Measurements from ENCODE around the gene METTL4. TPM values are rescaled to one million over a fixed set of nuclear protein-coding genes. Genes with fewer than 3 reads are reported as not detected.

METTL4 gene
- polyA plus RNA-seq, 1 donor from 2014 or later: 12.7 TPM

DNA sequence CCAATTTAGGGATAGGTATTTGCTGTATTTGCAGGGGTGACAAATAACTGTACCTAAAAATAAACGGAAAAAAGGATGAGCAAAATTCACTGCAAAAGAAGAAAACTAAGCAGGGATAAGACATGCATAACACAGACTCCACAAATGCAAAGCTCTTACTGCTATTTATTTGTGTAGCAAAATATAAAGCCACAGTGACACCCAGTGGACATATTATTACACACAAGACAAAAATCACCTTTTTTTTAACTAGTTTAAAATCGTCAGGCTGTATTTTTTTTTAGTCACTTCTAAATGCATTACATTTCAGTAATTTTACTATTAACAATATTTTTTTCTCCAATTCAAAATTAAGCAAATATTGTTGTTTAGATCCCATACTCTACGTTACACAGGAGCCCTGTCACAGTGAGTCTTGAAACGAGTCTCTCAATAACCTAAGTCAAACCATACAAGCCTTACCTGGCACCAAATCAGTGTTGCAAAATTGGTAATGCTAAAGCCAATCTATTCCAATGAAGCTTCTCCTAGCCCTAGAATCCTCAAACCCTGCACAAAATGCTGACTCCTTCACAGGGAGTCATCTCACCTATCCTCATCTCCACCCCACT lies 23.7 kb downstream of the METTL4 start:
- TF ChIP-seq RAD21 (conservative IDR thresholded peaks at IDR 0.05) (peak; percentile 84), EZH2 (IDR thresholded peaks at IDR 0.05; ENCODE audit: borderline replicate concordance, insufficient read depth, low read length, poor library complexity, severe bottlenecking) (no peak), SMC3 (conservative IDR thresholded peaks at IDR 0.05; ENCODE audit: poor library complexity) (peak; percentile 84)
- TF ChIP-seq, protein P1, sequence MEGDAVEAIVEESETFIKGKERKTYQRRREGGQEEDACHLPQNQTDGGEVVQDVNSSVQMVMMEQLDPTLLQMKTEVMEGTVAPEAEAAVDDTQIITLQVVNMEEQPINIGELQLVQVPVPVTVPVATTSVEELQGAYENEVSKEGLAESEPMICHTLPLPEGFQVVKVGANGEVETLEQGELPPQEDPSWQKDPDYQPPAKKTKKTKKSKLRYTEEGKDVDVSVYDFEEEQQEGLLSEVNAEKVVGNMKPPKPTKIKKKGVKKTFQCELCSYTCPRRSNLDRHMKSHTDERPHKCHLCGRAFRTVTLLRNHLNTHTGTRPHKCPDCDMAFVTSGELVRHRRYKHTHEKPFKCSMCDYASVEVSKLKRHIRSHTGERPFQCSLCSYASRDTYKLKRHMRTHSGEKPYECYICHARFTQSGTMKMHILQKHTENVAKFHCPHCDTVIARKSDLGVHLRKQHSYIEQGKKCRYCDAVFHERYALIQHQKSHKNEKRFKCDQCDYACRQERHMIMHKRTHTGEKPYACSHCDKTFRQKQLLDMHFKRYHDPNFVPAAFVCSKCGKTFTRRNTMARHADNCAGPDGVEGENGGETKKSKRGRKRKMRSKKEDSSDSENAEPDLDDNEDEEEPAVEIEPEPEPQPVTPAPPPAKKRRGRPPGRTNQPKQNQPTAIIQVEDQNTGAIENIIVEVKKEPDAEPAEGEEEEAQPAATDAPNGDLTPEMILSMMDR (IDR thresholded peaks at IDR 0.05; ENCODE audit: poor library complexity, severe bottlenecking): peak; percentile 79
- Histone ChIP-seq H3K27me3 (ENCODE audit: insufficient read depth, low read depth, low read length) (no peaks in the 10 kb centered on the region), H3K9me2 (ENCODE audit: insufficient read depth, low read length) (no peaks in the 10 kb centered on the region), H3K4me3 (ENCODE audit: low read length) (no peak overlapping the region), H4K20me1 (ENCODE audit: insufficient read depth) (no peaks in the 10 kb centered on the region), H3F3A (ENCODE audit: insufficient read depth, low read length, poor library complexity, severe bottlenecking) (no peaks in the 10 kb centered on the region), H3K9ac (ENCODE audit: low read length) (no peak overlapping the region), H3K4me2 (ENCODE audit: low read length) (no peak overlapping the region), H3K9me3 (ENCODE audit: low read length) (no peaks in the 10 kb centered on the region), H3K79me2 (replicated peaks; ENCODE audit: insufficient read depth, low read length) (no peaks in the 10 kb centered on the region), H3K27ac (ENCODE audit: low read length) (no peak overlapping the region), H3K36me3 (ENCODE audit: insufficient read depth, low read length) (no peaks in the 10 kb centered on the region), H2AFZ (ENCODE audit: low read depth, low read length) (no peak overlapping the region)

DNA sequence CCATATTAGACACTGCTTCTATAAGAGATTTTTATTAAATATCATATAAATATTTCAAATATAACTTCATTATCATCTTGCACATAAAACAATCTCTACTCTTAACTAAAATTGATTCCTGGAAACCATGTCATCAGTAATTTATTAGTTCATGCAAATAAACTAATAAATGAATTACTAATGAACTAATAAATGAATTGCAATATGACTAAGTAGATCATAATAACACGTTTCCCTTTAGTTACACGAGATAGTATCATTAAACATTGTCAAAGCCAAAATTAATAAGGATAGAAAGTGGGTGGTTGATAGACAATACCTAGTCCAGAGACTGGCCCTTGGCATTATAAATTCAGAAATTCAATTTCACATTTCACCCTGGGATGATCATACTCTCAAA lies 26.1 kb downstream of the METTL4 start:
- TF ChIP-seq EP300 (conservative IDR thresholded peaks at IDR 0.05; ENCODE audit: poor library complexity, severe bottlenecking): no peak
- no peak for TF ChIP-seq RAD21 (conservative IDR thresholded peaks at IDR 0.05)
- no peak for TF ChIP-seq EZH2 (IDR thresholded peaks at IDR 0.05; ENCODE audit: borderline replicate concordance, insufficient read depth, low read length, poor library complexity, severe bottlenecking)
- TF ChIP-seq, protein P1 (IDR thresholded peaks at IDR 0.05; ENCODE audit: poor library complexity, severe bottlenecking): no peak
- no peak for TF ChIP-seq TAF1 (IDR thresholded peaks at IDR 0.05; ENCODE audit: low read depth)
- TF ChIP-seq MXI1 (conservative IDR thresholded peaks at IDR 0.05; ENCODE audit: poor library complexity, severe bottlenecking): no peak
- no peak for TF ChIP-seq POLR2AphosphoS5 (IDR thresholded peaks at IDR 0.05)
- TF ChIP-seq, protein P2, sequence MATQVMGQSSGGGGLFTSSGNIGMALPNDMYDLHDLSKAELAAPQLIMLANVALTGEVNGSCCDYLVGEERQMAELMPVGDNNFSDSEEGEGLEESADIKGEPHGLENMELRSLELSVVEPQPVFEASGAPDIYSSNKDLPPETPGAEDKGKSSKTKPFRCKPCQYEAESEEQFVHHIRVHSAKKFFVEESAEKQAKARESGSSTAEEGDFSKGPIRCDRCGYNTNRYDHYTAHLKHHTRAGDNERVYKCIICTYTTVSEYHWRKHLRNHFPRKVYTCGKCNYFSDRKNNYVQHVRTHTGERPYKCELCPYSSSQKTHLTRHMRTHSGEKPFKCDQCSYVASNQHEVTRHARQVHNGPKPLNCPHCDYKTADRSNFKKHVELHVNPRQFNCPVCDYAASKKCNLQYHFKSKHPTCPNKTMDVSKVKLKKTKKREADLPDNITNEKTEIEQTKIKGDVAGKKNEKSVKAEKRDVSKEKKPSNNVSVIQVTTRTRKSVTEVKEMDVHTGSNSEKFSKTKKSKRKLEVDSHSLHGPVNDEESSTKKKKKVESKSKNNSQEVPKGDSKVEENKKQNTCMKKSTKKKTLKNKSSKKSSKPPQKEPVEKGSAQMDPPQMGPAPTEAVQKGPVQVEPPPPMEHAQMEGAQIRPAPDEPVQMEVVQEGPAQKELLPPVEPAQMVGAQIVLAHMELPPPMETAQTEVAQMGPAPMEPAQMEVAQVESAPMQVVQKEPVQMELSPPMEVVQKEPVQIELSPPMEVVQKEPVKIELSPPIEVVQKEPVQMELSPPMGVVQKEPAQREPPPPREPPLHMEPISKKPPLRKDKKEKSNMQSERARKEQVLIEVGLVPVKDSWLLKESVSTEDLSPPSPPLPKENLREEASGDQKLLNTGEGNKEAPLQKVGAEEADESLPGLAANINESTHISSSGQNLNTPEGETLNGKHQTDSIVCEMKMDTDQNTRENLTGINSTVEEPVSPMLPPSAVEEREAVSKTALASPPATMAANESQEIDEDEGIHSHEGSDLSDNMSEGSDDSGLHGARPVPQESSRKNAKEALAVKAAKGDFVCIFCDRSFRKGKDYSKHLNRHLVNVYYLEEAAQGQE (IDR thresholded peaks at IDR 0.05; ENCODE audit: borderline replicate concordance): no peak
- no peak for TF ChIP-seq SMC3 (conservative IDR thresholded peaks at IDR 0.05; ENCODE audit: poor library complexity)
- Histone ChIP-seq H3F3A (ENCODE audit: insufficient read depth, low read length, poor library complexity, severe bottlenecking) (no peaks in the 10 kb centered on the region), H3K4me3 (ENCODE audit: low read length) (no peak overlapping the region), H3K27me3 (ENCODE audit: insufficient read depth, low read depth, low read length) (no peaks in the 10 kb centered on the region), H2AFZ (ENCODE audit: low read depth, low read length) (no peak overlapping the region), H3K9ac (ENCODE audit: low read length) (no peak overlapping the region), H3K9me3 (ENCODE audit: low read length) (no peaks in the 10 kb centered on the region), H3K4me2 (ENCODE audit: low read length) (no peak overlapping the region), H3K79me2 (replicated peaks; ENCODE audit: insufficient read depth, low read length) (no peaks in the 10 kb centered on the region), H4K20me1 (ENCODE audit: insufficient read depth) (no peaks in the 10 kb centered on the region), H3K27ac (ENCODE audit: low read length) (no peak overlapping the region), H3K9me2 (ENCODE audit: insufficient read depth, low read length) (no peaks in the 10 kb centered on the region), H3K36me3 (ENCODE audit: insufficient read depth, low read length) (no peaks in the 10 kb centered on the region)

Data from neural cell (in vitro differentiated cells).